ENCODE data around the gene ELMOD1. TPM values are rescaled to one million over a fixed set of nuclear protein-coding genes. Genes with fewer than 3 reads are reported as not detected.

Gene ELMOD1
- total RNA-seq, 4 donors from 2014 or later = 0.16 to 0.27 TPM; not detected in 2

- no peak overlapping the region for H3K27ac ChIP-seq
- in situ Hi-C loops (cut with MboI; ENCODE audit: low pct_ligation_motif_present in 1 of 4, low pct_unique_long_range_greater_than_20kb in 1 of 4, low sequenced_read_pairs in 3 of 4) (no loop called here), intact Hi-C loops (cut with DNase I; ENCODE audit: low total_unique reads) (loop anchor here (1.0 kb wide), 1 partner anchor 19 kb away; no protein-coding TSS in a partner anchor)
- H3K36me3 ChIP-seq = no peaks in the 10 kb centered on the region
- no peaks in the 10 kb centered on the region for H3K4me1 ChIP-seq
- no peak for DNase-seq
- peaks cover 5% of the 10 kb centered on the region for H3K27me3 ChIP-seq
- WGBS, 2 donors (ENCODE audit: low coverage in 1 of 2) = 80% methylated on average over 3 of the region's 3 CpGs; no CpG with 5 or more reads in 1 of the 2 donors
- H3K9me3 ChIP-seq = no peaks in the 10 kb centered on the region
- H3K4me3 ChIP-seq = no peak overlapping the region
- TF ChIP-seq CTCF (IDR thresholded peaks at IDR 0.05) = no peak
- TF ChIP-seq POLR2A (IDR thresholded peaks at IDR 0.05) = no peak
- no peak for TF ChIP-seq EP300 (IDR thresholded peaks at IDR 0.05; ENCODE audit: low read depth)
- TF ChIP-seq POLR2AphosphoS5 (IDR thresholded peaks at IDR 0.05) = no peak
These were observed 116.3 kb downstream of the ELMOD1 start for GRCh38 chr11:107707215-107707671.

- no peak overlapping the region for H3K4me3 ChIP-seq
- no peaks in the 10 kb centered on the region for H3K36me3 ChIP-seq
- H3K4me1 ChIP-seq = no peaks in the 10 kb centered on the region
- H3K27ac ChIP-seq = no peak overlapping the region
- no peak for DNase-seq
- 61 to 68% methylated on average over 4 of the region's 4 CpGs for WGBS, 2 donors (ENCODE audit: low coverage in 1 of 2)
- H3K9me3 ChIP-seq = no peaks in the 10 kb centered on the region
- H3K27me3 ChIP-seq = peaks cover 5% of the 10 kb centered on the region
- intact Hi-C loops (cut with DNase I; ENCODE audit: low total_unique reads) = loop anchor here (1.0 kb wide), 1 partner anchor 18 kb away; no protein-coding TSS in a partner anchor
- TF ChIP-seq POLR2A (IDR thresholded peaks at IDR 0.05) = no peak
- TF ChIP-seq EP300 (IDR thresholded peaks at IDR 0.05; ENCODE audit: low read depth) = no peak
- TF ChIP-seq CTCF (IDR thresholded peaks at IDR 0.05) = no peak
- no peak for TF ChIP-seq POLR2AphosphoS5 (IDR thresholded peaks at IDR 0.05)
- in situ Hi-C loops (cut with MboI; ENCODE audit: low pct_ligation_motif_present in 1 of 4, low pct_unique_long_range_greater_than_20kb in 1 of 4, low sequenced_read_pairs in 3 of 4) = no loop called here
These were observed 116.9 kb downstream of the ELMOD1 start for GRCh38 chr11:107707807-107708206.

- intact Hi-C loops (cut with DNase I; ENCODE audit: low total_unique reads) (no loop called here), in situ Hi-C loops (cut with MboI; ENCODE audit: low pct_ligation_motif_present in 1 of 4, low pct_unique_long_range_greater_than_20kb in 1 of 4, low sequenced_read_pairs in 3 of 4) (no loop called here)
- no peaks in the 10 kb centered on the region for H3K9me3 ChIP-seq
- H3K36me3 ChIP-seq = no peaks in the 10 kb centered on the region
- H3K27ac ChIP-seq = no peak overlapping the region
- 71 to 100% methylated on average over 1 to 3 of the region's 3 CpGs for whole genome bisulfite sequencing, 2 donors (ENCODE audit: low coverage in 1 of 2)
- no peak for DNase-seq
- no peak for TF ChIP-seq EP300 (IDR thresholded peaks at IDR 0.05; ENCODE audit: low read depth)
- TF ChIP-seq POLR2A (IDR thresholded peaks at IDR 0.05) = no peak
- TF ChIP-seq CTCF (IDR thresholded peaks at IDR 0.05) = no peak
- TF ChIP-seq POLR2AphosphoS5 (IDR thresholded peaks at IDR 0.05) = no peak
- no peak overlapping the region for H3K4me3 ChIP-seq
- no peaks in the 10 kb centered on the region for H3K4me1 ChIP-seq
- H3K27me3 ChIP-seq = peaks cover 3% of the 10 kb centered on the region
These were observed 117.8 kb downstream of the ELMOD1 start for GRCh38 chr11:107708792-107709191.

GRCh38 chr11:107710301-107710700 lies 119.4 kb downstream of the ELMOD1 start:
- TF ChIP-seq POLR2A (IDR thresholded peaks at IDR 0.05) (no peak), CTCF (IDR thresholded peaks at IDR 0.05) (no peak), EP300 (IDR thresholded peaks at IDR 0.05; ENCODE audit: low read depth) (no peak), POLR2AphosphoS5 (IDR thresholded peaks at IDR 0.05) (no peak)
- intact Hi-C loops (cut with DNase I; ENCODE audit: low total_unique reads) = no loop called here
- Histone ChIP-seq H3K4me1 (no peaks in the 10 kb centered on the region), H3K27me3 (no peaks in the 10 kb centered on the region), H3K36me3 (no peaks in the 10 kb centered on the region), H3K9me3 (no peaks in the 10 kb centered on the region), H3K27ac (no peak overlapping the region), H3K4me3 (no peak overlapping the region)
- 70 to 84% methylated on average over 1 of the region's 1 CpG for WGBS, 2 donors (ENCODE audit: low coverage in 1 of 2)
- DNase-seq = no peak
- in situ Hi-C loops (cut with MboI; ENCODE audit: low pct_ligation_motif_present in 1 of 4, low pct_unique_long_range_greater_than_20kb in 1 of 4, low sequenced_read_pairs in 3 of 4) = no loop called here
